Amygdala (tissue), 56 donors: ENCODE data around the gene PHEX.

Experiments used
- DNase-seq, 56 donors: peaks; one replicate each; lab custom pipeline; 2025; lab: John Stamatoyannopoulos, UW

The PHEX gene

DNA sequence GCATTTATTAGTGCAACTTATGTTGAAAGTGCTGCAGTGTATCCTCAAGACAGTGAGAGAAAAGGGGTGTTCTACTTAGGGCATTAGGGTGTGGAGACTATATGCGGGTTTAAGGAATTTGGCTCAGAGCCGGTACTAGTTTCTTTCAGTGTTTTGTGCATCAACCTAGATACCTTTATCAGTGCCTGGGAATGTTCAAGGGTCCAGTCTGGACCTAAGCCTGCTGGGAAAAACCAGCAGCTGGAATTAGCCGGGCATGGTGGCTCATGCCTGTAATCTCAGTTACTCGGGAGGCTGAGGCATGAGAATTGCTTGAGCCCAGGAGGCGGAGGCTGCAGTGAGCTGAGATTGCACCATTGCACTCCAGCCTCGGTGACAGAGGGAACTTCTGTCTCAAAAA is 7.4 kb downstream of the PHEX start:
- DNase-seq: no peak

DNA sequence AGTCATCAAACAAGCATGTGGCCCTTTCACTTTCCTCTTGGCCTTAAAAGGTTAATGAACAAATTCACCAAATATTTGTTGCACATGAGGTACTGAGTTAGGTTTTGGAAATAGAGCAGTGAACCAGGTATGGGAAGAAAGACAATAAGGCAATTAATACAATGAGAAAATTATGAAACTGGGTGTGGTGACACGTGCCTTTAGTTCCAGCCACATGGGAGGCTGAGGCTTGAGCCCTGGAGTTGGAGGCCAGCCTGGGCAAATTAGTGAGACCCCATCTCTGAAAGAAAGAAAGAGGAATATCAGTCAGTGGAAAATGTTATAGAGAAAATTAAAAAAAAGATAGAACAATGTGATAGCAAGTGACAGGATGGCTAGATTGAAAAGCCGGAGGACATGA is 8.1 kb downstream of the PHEX start:
- DNase-seq: no peak

GRCh38 chrX:22041907-22042530 is 9.9 kb downstream of the PHEX start:
- no peak for DNase-seq

DNA sequence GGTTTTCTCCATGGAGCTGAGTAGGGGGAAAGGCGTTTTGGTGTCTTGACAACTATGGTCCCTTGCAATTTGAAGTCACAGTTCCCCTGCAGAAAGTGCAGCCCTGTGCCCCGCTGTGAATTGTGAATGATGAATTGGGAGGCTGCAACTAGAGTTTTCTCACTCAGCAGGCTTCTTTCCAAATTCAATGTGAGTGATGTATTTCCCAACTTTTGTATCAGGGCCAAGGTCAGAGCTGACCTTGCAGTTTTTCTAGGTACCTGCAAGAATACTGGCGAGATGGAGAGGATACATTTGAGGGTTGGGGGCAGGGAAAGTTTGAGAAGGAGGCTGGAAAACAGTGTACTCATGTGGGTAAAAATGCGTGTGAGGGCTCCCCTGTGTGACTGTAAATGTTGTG is 11.7 kb downstream of the PHEX start:
- no peak for DNase-seq

- DNase-seq: no peak
These were observed 15.3 kb downstream of the PHEX start for GRCh38 chrX:22047468-22047867.

GRCh38 chrX:22053481-22053880 is 21.4 kb downstream of the PHEX start:
- no peak for DNase-seq

DNA sequence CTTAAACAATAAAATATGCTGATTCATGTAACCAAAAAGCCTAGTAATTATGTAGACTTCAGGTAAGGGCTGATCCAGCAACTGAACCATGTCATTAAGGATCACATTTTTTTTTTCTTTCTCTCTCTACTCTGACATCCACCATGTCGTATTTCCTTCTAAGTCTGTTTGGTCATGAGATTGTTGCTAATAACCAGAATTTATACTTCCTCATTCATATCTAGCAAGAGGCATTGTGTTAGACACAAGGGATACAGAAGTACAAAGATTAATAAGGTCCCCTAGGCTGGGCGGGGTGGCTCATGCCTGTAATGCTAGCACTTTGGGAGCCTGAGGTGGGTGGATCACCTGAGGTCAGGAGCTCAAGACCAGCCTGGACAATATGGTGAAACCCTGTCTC is 24.1 kb downstream of the PHEX start:
- DNase-seq: no peak

DNA sequence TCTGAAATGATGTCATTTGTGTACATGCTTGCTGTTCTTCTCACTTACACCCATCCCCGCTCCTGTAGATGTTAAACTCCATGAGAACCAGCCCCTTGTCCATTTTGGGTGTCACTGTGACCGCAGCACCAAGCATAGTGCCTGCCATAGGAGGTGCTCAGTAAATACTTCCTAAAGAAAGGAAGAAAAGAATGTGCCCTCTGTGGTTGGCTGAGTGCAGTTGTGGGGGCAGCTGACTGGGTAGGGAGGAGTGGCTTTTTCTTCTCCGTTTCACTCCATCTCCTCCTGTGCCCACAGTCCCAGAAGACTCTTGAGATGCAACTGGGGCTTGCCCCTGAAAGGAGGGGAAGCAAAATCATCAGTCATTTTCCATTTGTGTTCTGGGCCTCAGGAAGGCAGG is 25.5 kb downstream of the PHEX start:
- DNase-seq: no peak

GRCh38 chrX:22059775-22060174 is 27.6 kb downstream of the PHEX start:
- DNase-seq: no peak

DNA sequence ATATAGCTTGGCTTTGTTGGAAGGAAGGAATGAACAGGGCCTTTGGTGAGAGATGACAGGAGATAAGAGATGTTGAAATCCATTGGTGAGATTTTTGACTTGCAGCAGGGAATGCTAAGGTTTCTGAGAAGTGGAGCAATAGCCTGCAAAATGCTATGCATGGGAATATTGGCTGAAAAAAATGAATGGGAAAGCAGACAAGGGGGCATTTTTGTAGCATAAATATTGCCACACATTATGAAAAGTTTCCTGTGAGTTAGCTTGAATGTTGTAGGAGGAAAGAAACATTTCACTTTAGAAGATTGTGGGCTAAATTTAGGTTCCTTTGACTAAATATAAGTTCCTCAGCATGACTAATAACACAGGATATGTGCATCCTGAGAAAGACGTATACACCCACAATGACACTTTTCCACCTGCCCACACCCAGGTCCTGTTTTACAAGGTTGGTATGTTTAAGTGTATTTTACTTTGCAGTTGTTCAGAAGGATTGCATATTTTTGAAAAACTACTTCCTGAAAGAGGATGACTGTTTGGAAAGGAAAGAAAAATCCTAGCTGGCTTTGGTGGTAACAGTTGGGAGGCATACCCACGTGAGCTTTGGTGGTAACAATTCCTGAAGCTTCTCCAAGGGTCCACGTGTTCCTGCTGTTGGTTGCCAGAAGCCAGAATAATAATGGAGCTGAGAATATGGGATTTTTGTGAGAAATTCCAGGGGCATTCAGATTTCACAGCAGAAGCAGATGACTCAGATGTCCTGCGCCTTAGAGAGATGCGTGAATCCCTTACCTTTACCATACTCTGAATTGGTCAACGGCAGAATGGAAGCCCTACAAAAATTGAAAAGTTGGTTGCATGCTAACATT is 28.5 kb downstream of the PHEX start:
- no peak for DNase-seq

DNA sequence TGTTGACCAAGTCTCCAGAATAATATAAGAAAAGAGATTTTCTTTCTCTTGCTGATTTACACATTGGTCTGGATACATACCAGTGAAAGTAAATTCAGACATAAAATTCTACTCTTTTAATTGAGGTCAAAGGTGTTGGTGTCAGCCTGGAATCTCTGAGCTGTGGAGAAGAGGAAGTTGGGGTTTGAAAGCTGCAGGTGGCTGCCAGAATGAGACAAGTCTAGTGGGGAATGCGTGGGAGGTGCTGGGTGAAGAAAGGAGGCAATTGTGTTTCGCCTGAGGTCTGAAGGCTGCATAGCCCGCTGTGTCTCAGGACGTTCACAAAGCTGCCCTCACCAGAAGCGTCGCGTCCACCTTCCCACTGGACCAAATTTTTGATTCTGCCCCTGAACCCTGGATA is 31.2 kb downstream of the PHEX start:
- no peak for DNase-seq

DNA sequence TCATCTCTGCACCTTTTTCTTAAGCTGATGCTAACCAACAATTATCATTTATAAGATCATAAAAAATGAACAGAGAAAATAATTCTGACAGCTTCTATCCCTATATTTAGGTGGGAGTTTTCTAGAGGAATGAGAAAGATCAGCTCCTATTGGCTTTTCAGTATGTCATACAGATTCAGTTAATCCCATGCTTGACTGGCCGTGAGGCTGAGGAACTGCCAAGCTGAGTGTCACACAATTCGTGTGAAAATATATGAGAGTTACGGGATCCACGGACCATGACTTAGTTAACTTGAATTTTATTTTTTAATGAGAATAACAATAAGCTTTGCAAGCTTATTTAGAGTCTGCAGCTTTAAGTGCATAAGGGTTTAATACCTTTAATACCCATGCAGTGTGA is 37.5 kb downstream of the PHEX start:
- DNase-seq: no peak

DNA sequence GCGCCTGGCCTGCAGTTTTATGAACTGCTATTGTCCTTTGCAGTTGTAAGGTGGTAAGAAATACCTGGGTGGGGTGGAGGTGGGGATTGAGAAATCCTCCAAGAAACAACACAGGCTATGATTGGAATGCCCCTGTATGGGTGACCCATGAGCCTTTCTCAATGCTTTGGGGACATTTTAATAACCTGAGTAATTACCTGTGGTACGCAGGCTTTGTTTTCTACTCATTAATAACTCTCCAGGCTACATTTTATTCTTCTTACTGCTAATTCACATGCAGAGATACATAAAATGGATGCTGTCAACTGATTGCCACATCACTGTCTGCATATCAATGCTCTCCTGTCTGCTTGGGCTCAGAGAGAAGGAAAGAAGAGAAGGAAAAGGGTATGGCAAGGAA is 41.8 kb downstream of the PHEX start:
- DNase-seq: no peak

- DNase-seq: no peak
These were observed 46.0 kb downstream of the PHEX start for GRCh38 chrX:22078117-22078516.

DNA sequence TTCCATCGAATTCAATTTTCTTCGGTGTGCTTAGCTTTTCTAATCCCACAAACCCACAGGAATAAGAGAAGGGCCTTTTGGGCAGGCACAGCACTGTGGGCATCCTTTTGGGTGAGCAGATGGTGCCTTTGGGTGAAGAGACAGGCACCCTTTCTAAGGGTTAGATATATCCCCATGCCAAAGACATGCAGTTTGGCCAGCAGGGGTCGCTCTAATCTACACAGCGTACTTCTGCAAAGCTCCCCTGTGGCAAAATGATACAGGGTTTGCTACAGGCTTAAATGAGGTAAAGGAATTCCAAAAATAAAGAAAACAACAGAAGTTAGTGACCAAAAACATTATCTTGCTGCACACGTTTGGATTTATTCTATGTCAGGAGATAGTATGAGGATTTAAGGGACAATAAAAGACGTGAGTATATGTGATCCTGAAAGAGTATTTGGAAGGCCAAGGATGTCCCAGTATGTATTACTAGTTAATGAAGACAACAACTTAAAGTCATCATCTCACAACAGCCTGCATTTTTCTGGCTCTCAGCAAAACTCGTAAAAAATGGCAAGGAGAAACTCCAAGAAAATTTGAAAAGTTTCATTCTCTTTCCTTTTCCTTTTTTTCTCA is 49.5 kb downstream of the PHEX start:
- peak in 4 of 56 donors; percentile 0 to 3 (median 2) for DNase-seq

- no peak for DNase-seq
These were observed 53.9 kb downstream of the PHEX start for GRCh38 chrX:22086003-22086402.

GRCh38 chrX:22087011-22087557 is 55.0 kb downstream of the PHEX start:
- DNase-seq: no peak

DNA sequence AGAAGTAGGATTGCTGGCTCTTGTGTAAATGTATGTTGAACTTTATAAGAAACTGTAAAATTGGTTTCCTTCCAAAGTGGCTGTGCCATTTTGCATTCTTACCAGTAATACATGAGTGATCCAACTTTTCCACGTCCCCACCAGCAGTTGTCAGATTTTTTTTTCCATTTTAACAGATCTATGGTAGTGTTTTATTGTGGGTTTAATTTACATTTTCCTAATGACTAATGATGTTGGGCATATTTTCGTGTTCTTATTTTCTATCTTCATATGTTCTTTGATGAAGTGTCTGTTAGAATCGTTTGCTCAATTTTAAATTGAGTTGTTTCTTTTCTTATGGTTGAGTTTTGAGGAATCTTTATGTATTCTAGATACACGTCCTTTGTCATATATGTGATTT is 56.2 kb downstream of the PHEX start:
- no peak for DNase-seq

DNA sequence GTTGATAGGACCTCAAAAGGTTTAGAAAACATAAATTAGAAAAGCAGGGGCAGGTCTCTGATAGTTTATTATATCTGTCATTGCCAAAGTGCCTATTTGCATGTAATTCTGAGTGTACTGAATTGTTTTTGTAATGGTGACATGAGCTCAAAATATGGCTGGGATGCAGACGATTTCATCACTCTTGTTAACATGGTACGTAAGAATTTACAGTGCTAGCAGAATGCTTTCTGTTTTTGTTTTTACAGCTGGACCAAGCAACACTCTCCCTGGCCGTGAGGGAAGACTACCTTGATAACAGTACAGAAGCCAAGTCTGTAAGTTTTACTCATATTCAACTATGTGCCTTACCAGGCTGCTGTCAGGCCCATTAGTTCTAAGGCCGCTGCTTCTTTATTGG is 58.1 kb downstream of the PHEX start:
- no peak for DNase-seq

GRCh38 chrX:22093550-22093949 is 61.4 kb downstream of the PHEX start:
- no peak for DNase-seq

DNA sequence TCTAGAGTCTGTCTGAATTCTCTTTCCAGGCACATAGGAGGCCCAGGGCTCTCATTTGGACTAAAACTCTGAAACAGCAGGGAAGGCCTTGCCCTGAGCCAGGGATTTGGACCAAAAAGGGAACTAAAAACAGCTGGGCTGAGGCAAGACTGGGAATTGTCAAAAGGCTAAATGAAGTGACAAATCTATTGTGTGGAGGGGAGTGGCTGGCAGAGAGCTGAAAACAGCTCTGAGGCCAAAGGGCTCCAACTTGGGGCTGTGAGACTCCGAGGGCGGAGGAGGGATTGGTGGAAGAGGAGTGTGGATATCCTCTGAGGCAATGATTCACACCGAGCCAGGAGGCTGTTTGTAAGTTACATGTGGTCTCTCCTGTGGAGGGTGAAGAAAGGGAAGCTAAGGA is 63.2 kb downstream of the PHEX start:
- DNase-seq: no peak

GRCh38 chrX:22095856-22096255 is 63.7 kb downstream of the PHEX start:
- DNase-seq: no peak
